NCI-H446 treated with DMSO at 0.1 percent for 48 hours (cell line): ENCODE results near the gene GCSAM.

Source experiments
- DNase-seq: peaks from one replicate; lab custom pipeline; 2025; lab: John Stamatoyannopoulos, UW

The GCSAM gene

DNA sequence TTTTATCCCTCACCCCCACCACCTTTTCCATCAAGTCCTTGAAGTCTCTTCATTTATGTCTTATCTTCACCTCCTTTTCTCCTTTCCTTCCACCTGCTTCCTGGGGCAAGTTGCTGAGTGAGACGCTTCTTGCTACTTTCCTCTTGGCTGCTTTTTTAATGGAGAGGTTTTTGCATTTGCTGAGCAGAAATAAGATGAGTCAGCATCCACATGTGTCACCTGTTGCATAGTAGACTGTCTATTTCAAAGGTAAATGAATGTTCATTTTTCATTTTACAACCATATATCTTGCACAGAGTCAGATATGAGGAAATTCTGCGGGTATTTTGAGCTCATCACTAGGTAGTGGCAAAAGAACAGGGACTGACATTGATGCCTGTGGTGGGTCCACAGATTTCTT, 28.3 kb downstream of the GCSAM start:
- no peak for DNase-seq

DNA sequence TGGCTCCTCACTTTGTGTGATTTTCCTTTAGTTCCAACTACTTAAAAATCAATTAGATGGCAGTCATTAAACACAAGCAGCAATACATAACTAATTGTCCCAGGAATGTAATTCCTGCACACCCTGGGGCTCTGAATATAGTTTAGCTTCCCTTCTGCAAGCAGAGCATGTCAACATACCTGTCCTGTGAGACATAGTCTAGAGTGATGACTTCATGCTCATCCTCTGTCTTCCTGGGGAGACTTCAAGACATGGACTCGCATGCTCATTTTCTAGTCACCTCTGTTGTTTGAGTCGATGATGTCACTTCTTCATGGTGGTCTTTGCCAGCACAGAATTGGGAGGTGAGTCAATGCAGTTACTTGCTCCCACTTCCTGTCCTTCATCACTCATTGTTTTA, 31.1 kb downstream of the GCSAM start:
- DNase-seq: no peak

GRCh38 chr3:112097378-112097777, 35.7 kb downstream of the GCSAM start:
- peak; percentile 15 for DNase-seq

- DNase-seq: no peak
Measured at GRCh38 chr3:112096176-112096575, 36.9 kb downstream of the GCSAM start.

DNA sequence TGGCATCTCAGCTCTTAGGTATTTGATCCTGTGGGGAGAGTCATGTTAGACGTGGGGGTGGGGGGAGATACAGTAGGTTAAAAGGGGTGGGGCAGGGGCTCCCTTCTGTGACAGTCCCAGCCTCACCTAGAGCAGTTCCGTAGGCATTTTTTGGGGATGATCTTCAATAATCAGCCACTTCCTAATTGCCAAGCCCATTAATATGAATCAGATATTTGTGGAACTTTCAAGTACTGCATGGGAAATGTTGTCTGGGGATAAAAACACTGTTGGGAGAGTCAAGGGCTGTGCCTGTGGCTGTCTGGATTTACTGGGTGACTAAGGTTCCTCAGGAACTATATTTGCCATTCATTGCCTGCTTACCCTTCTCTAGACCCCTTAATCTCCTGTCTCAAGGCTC, 37.3 kb downstream of the GCSAM start:
- DNase-seq: no peak

- no peak for DNase-seq
Measured at GRCh38 chr3:112093180-112093522, 39.9 kb downstream of the GCSAM start.

GRCh38 chr3:112092496-112093179, 40.4 kb downstream of the GCSAM start:
- DNase-seq: no peak

DNA sequence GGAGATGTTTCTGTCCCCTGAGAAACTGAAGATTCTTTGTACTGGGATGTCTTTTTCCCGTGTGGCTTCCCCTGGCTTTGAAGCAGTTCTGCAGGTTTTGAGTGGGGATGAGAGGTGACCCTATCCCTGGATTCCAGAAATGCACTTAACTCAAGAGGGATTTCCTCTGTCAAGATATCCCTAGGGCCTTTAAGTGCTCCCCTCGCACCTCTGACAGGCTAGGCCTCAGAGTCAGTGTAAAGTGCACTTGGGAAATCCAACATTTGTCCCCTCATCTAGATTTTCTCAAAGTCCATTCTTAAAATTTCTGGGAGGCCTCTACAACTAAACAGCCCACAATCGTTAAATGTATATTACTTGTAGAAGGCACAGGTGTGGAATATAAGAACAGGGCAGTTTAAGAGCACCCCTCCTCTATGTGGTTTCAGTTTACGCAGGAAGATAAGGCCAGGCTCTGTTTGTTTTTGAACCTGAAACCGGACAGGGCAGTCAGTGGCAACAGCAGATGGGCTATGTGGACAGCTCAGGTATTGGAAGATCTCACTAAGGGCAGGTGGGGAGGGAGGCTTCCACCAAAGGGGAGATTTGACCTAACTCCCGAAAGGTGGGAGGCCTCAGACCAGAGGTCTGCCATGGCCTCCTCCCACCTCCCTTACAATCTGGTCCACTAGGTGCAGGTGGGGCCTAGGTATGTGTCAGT, 42.0 kb downstream of the GCSAM start:
- DNase-seq: no peak

- no peak for DNase-seq
Measured at GRCh38 chr3:112089956-112090886, 42.8 kb downstream of the GCSAM start.

DNA sequence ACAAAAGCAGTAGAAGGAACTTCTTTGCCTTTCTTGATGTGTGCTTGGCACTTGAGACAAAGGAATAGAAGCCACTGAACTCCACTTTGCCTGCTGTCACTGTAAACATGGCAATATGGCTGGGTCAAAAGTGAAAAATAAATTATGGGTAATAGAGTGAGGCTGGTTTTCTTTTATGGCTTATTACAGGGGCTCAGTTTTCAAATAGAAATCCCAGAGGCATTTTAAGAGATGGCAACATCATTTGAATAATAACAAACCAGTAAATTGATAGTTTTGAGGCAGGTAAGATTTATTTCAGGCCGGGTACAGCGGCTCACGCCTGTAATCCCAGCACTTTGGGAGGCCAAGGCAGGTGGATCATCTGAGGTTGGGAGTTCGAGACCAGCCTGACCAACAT, 44.1 kb downstream of the GCSAM start:
- no peak for DNase-seq

DNA sequence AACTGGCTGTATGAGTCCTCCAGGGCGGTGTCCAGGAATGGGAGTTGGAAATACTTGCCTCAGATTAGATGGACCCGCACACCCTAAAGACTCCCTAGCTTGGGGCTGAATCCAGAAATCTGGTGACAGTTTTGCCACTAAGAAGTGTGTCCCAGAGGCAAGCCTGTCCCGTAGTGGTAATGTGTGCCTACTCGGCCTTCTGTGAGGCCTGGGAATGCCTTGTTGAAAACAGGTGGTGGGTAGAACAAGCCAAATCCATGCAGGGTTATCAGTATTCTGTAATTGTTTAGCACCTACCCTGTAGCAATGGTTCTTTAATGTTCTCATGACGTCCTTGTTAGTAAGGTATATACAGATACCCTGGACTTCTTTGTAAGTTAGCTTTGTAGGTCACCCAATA, 45.3 kb downstream of the GCSAM start:
- DNase-seq: no peak

DNA sequence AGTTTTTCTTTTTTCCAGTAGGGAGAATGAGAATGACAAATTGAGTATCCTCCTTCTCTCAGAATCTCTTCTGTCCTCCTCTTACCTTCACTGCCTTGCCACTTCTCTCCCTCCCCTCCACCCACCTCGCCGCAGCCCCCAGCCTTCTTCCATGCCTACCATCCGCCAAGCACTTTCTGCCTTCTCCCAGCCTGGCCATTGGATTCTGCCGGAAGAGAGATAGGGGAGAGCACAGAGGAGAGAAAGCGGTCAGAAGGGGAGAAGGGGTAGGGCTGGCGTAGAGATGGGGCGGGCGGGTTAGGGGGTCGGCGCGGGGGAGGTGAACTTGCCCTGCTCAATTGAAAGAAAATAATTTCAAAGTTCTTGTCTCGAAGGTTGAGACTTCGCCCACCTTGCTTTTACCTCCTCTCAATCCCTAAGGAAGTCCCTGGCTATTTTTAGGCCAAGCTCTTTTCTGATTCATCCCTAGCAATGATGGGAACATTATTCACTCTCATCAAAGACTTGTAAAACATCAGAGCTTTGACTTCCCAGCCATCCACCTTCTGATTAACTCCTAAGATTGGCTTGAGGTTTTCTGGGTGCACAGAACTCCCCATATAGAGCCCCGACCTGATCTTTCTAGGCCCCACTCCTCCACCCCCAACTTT, 46.0 kb downstream of the GCSAM start:
- DNase-seq: no peak

GRCh38 chr3:112086076-112086854, 46.8 kb downstream of the GCSAM start, which contains the start of gene C3orf52:
Gene C3orf52 (plus strand): TSS chr3:112086389. CDS start chr3:112086408, 19 bp downstream.
- DNase-seq: peak; percentile 4

DNA sequence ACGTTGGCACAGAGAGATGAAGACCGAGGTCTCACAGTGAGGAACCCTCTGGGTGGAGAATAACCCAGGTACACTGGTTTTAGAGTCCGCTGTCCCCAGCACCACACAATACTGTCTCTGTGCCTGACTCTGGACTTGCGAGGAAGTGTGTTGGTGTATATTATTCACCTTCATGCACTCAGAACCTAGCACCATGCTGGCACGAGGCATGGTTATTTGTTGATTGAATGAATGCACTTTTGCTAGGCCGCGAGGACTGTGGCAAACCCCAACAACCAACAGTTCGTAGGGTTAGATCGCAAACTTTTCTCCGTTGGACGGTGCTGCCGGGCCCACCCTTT, 47.3 kb downstream of the GCSAM start:
- DNase-seq: no peak

DNA sequence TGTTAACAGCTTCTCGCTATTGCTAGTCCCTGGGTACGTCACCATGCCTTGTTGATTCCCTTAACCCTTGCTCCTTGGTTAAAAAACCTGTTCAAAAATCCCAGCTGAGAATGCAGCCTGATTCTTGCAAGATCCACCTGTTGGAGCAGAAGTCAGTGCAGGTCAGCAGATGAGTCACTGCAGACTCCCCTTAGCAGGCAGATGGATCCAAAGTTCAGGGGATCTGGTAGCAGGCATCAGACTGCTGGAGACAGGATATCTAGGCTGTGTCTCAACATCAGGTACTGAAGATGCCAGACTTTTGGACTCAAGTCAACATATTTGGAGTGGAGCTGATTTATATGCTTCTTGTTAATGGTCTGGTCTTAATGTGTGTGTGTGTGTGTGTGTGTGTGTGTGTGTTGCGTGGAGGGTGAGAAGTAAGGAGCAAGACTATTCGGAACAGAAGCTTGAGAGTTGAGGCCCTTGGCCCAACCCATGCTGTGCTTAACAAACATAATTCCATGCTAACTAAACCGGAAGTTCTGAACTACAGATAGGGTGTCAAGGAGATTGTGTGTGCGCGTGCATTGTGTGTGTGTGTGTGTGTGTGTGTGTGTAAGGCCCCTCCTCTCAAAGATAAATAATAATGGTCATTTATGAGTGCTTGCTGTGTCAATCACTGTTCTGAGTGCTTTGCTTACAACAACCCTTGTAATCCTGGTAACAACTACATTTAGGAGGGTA, 47.9 kb downstream of the GCSAM start:
- DNase-seq: no peak

DNA sequence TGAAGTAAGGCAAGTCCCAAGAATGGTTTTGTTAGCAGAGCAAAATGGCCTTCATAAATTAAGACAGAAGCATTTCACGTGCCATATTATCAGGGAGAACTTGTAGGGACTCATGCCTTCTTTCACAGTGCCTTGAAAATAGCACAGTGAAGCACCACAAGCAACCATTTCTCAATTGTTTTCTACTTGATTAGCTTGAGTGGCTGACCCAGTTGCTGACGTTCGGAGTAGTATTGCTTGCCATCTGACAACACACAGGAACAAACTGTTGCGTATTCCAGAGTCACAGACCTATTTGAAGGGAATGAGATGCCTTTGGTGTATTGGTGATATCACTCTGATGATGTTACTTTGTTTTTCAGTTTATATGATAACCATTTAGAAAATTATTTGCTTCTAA, 49.8 kb downstream of the GCSAM start:
- no peak for DNase-seq

DNA sequence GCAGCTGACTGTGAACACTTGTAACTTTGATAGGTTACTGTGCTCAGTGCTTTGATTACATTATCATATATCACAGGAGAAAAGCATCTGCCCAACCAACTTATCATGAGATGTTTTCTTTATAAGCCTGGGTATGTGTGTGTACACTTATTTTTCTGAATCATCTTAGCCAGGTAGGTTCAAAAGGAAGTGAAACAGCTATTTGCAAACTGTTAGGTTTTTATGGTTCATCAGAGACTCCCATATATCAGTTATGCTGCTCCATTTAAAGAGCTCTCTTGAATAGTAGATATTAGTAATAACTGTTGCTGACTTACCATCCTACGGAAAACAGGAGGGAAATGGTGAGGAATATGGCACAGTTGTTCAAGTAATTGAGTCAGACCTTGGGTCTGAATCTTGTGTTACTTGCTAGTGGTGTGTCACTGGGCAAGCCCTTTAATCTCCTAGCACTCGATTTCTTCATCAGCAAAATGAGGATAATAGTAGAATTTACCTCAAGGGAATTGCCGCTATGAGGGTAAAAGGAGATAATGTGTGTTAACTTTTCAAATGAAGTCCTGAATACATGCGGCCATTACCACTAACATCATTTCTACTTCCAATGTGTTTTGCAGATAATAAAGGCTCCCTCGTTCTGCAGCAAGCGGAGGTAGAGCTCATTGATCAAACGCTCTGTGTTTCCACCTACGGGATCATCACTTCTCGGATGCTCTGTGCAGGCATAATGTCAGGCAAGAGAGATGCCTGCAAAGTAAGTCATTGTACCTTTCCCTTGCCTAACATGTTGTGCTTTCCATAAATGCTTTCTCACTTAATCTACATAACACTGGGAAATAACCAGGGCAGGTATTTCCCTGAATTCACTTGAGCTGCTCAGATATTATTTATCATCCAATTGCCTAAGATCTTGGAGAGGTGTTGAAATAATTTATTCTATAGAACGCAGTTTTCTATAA, 54.6 kb downstream of the GCSAM start:
- DNase-seq: no peak

- DNase-seq: no peak
Measured at GRCh38 chr3:112074616-112075497, 58.2 kb downstream of the GCSAM start.

DNA sequence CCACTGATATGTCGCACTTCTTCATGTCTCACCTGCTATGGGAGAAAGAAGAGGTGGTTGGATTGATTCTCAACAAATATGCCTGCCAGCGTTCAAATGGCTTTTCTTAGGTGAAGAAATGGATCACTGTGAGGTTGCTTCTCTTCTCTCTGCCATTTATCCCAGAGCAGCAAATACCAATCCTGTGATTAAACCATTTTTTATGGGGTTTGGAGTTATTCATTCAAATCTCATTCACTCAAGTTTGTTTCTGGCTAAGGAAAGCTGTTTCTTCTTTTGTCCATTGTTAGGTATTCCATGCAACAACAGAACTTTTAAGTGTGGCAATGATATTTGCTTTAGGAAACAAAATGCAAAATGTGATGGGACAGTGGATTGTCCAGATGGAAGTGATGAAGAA, 59.0 kb downstream of the GCSAM start:
- no peak for DNase-seq
